ENCODE data around the gene SLC38A4.

The SLC38A4 gene

DNA sequence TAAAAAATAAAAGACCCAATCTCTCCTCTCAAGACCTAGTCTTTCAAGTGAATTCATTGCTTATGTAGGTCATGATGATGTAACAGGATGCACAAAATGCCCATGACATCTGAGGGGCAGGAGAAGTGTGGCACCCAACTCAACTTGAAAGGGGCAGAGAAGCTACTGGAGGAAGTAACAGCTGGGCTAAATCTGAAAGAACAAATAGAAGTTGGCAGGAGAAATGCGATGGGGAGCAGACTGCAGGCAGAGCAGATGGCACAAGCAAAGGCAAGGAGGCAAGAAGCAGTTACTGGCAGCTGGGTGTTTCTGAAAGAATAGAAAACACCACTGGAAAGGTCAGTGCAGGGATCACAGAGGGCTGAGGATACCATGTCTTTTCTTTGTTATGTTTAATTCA is 14.6 kb downstream of the SLC38A4 start:
- DNase-seq, result no peak

DNA sequence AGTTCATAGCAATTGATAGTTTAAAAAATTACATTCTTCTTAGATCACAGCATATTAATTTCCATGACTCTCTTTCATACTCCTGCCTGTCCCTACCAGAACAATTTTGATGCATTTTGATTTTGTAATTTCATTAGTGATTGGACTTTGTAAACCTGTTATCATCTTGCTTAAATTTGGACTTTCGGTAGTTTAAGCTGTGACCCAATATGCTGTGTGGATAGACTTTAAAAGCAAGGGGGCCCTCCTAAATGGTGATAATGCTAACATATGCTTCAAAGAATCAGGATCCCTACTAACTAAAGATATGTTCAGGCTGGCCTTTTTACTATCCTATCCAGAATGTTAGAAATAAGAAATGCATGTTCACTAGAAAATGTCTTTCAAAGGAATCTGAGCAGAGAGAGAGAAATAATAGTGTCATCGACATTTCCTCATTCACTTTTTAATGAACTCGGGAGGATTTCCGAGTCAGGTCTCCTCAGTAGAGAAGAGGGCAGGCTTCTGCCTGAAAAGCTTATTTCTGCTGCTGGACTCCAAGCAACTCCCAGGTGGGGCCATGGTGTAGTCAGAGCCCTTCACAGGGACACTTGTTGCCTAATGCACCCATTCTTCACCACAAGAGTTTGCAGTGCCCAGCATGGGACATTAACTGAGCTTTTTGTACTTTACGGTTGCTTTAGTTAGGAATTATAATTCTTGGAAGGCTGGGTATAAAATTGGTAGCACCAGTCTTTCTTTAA is 16.7 kb downstream of the SLC38A4 start:
- DNase-seq, result no peak

DNA sequence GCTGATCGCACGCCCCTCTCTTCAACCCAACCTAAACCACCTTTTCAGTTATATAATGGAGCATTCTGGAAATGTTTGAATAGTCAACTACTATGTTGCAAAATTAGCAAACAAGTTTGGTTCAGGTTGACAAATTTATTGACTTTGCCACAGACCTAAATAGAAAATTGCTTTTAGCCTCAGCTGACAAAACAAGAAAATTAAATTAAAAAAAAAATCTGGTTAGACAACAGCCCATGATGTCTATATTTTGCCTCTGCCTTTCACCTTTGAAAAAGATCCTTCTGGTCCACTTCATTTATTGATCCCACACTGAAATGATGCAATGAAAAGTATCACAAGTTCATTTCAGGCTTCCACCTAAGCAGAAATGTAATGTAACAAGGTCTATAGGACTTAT is 17.5 kb downstream of the SLC38A4 start:
- DNase-seq, result no peak

DNA sequence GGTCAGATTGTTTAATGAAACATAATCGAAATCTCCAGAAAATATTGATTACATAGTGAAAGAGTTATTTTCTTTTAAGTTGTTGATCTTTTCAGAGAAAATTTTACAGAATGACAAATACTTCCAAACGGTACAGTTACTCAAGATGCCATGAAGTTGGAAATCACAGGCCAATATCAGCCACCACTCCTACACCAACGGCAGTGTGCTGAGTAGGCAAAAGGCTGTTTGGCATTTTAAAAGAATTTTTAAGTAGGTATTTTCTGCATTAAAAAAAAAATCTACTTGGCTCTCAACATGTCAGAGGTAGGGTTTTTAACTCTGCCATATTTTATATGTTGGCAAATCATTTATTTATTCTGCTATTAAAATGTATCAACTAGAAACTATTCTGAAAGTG is 21.7 kb downstream of the SLC38A4 start:
- DNase-seq, result no peak

DNA sequence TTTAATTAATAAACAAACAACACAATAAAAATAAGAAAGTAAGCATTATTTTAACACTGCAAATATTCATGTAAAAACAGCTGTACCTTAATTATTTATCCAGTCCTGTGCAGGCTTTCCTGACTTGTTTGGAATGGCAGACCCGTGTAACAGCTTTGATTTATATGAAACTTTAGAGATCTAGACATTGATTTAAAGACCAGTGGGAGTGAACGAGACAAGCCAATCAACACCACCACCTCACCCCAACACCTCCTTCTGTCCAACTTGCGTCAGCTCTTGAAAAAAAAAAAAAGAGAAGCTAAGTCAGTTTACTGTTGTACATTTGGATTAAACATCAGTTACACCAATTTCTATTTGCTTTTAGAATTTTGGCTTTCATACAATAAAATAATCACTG is 22.3 kb downstream of the SLC38A4 start:
- no peak for DNase-seq

DNA sequence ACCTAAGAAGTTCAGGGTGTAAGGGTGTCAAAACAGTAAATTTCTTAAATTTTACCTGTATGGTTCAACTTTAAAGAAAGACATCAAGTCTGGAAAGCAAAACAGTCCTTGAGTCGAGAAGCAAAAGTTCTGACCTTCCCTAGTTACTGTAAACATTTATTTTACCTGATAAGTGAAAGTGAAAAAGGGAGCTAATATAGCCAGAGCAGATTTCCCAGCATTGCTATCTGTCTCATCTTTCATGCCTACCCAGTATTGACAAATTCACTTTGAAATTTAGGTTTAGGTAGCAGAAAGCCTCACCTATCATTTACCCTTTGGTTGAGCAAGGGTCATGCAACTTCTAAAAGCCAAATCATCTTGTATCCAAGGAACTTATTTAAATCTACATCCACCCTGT is 24.5 kb downstream of the SLC38A4 start:
- no peak for DNase-seq

DNA sequence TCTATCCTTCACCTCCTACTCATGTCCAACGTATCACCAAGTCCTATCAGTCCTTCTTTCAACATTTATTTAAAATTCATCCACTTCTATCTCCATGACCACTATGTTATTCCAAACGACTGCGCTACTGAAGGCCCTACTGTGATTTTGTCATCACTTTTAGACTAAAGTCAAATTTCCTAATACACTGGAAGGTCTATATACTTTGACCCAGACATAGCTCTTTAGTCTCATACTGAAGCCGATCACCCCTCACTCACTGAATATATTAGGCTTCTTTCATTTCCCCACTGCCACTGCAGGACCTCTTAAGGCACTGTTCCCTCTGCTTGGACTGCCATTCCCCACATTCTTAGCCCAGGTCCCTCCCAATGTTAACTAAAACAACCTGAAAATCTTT is 25.6 kb downstream of the SLC38A4 start:
- DNase-seq, result no peak

DNA sequence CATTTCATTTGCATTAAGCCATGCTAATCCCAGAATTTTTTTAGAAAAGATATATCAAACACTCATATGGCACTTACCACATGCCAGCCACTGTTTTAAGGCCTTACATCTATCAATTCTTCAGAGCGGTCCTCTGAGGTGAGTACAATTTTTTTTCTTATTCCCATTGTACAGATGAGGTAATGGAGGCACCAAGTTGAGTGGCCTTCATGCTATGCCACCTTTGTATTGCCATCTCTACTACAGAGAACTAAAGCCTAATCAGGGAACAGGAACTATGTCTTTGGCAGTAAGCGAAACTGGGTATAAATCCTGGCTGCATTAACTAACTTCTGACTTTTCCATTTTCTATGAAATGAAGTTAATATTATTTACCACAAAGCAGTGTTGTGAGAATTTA is 27.1 kb downstream of the SLC38A4 start:
- no peak for DNase-seq

DNA sequence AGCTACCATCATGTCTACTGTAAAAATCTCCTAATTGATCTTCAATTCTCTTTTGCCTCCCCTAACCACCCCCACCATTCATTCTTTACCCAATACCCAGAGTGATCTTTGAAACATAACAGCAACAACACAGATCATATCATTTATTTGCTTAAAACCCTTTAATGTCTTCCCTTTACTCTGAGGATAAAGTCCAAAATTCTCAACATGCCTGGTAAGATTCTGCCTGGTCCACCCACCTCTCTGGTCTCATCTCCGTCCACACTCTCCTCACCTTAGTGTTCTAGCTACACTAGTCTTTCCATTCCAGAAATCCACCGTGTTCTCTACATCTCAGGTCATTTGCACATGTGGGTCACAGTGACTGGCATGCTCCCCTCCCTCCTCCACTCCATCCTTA is 27.7 kb downstream of the SLC38A4 start:
- DNase-seq, result no peak

DNA sequence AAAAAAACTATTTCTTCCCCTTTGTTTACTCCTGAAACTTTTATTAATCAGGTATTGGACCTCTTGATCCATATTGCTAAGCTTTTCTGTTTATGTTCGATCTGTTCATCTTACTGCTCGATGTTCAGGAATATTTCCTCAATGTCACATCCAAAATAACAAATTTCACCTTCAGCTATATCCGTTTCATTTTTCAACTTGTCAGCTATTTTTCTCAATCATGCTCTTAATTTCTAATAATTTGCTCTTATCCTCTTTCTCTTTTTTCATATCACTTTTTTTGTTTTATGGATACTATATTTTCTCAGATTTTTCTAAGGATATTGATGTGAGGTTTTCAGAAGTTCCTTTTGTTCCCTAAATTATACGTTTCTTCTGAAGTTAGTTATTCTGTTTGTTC is 29.8 kb downstream of the SLC38A4 start:
- no peak for DNase-seq

DNA sequence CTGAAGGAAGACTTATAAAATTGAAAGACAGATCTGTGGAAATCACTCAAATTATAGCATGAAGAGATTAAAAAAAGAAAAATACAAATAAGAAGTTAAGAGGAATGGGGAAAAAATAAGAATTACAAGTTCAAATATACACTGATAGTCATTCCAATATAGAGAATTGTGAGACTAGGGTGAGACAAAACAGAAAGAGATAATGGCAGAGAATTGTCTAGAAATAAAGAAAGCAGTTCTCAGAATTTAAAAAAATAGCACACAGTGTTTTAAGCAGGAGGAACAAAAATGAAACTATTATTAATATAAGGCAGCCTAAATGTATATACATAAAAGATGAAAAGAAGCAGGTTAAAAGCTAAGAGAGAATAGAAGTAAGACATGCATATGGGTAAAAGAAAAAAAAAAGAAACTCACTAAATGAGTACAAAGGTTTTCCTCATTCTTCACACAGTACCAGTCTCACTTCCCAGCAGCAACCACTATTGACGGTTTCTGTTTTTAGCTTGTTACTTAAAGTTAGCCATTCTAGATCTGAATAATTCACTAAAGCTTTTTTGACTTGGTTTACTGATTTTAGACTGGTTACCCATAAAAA is 31.1 kb downstream of the SLC38A4 start:
- DNase-seq, result no peak

DNA sequence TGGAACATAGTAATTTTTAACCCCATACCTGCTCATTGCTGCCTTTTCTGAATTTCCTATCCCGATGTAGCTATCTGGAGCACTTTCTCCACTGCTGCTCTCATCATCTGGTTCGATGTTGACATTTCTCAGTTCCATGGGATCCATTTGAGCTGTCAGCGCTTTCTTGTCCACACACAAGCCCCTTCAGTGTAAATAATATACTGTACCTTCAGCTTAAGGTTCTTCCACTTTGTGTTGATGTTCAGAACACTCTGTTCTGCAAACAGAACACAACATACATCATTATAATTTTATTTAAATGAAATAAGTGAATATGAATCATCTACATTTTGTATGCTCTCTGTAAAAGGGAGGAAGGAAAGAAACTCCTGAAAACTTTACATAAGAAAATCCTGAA is 32.9 kb downstream of the SLC38A4 start:
- no peak for DNase-seq

DNA sequence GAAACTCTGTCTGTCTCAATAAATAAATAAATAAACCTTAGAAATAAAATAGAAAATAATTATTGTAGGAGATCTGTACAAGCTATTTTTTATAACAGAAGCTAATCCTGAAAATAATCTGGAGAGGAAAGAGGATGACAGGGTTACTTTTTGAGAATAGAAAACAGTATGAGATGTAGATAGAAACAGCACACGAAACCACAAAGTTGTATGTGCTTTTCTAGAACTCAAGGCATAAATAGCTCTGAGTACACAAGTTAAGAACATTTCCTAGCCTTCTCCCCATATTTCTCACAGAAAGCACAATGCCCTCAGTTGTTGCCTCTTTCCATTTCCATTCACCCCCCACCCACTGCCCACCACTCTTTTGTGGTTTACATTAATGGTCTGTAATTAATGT is 35.7 kb downstream of the SLC38A4 start:
- no peak for DNase-seq

DNA sequence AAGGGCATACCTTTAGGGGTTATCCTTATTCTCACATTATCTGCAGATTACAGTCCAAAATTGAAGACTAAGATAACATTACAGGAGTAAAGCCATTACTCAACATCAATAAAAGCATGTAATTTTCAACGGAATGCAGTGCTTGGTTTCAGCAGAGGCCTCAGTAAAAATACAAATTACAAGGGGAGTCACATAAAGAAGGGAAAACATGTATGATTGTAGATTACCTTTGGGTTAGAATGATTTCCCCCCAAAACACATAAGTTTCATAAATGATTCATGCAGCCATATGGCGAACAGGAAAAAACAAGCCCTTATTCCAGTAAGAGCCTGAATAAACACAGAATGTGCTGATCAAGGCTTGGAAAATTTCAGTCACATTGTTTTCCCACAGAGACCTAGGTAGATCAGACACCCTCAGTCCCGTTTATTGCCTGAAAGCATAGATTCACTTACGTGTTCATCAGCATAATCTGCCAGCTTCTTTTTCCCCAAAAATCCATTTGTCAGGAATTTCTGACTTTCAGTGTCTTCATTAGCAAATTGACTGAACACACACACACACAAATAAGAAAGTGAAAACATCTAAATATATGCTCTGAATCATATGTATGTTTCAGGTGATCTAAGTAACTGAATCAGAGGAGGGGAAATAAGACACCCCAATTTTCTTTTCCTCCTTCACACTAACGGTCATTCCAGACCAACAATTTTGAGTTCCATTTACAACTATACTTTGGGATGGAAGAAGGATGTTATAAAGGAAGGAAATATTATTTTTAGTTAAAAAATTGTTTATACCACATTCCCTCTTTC is 37.5 kb downstream of the SLC38A4 start:
- no peak for DNase-seq

DNA sequence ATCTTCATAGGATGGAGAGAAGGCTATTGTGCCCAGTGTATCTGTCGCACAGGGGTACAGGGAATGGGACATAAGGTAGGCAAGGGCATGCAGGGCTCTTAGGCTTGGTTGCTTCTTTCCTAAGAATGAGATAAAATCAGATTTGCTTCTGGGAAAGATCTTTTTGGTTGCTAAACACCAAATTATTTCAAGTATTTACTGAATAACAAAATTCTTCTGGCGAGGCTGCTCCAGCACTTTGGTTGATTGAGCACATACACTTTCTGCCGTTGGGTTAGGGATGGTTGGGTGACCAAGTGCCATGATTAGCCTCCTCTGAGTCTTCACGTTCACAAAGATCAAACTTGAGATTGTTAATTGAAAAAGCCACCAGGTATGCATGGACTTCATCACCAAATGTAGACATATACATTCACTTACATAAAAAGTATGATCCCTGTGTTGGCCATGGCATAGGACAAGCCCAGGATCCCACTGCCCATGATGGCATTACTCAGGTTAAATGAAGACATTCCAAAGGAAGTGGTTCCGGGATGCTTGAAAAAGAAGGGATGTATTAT is 38.2 kb downstream of the SLC38A4 start:
- no peak for DNase-seq

DNA sequence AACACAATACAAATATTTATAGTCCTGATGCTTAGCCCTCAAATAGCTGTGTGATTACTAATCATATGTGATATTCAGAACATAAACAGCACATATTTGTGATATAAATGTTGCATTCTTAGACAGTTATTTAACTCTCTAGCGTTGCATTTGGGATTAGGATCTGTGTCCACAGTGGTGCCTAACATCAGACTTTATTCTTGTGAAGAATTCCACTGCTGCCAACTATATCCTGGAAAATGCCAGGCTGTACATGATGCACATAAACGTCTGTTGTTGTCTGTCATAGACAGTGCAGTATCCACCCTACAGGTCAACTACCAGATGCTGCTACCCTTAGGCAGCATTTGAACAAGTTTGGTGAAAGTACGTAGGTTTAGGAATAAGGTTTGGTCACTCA is 39.0 kb downstream of the SLC38A4 start:
- no peak for DNase-seq

DNA sequence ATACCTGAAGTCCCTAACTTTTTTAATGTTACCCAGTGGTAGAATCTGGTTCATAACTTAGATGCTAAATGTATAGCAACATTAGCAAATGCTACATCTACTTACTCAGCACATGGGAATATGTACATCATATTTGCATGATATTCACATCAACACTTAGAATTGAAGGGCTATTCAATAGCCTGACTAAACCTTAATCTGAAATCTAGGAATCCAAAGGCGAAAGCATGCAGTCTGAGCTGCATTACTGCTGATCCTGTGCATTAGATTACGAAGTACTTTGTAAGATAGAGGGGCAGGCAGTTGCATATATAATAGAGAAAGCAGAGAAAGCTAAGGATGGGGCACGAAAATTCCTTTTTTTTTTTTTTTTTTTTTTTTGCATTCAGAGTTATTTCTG is 40.4 kb downstream of the SLC38A4 start:
- DNase-seq, result no peak

DNA sequence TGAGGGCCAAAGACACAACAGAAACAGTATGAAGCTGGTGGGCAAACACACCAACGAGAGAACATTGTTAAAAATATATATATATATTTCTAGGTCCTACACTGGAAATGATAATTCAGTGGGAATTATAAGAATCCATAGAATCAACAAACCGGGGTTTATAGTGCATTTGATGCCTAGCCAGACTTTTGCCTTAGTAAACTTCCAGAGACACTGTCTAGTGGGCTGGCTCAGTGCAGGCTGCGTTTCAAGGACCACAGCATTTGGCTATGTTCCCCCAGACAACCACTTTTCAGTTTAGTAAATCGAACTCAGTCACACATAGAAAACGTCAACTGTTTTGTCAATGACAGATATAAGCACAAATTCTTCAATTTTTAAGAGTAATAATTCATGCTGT is 41.9 kb downstream of the SLC38A4 start:
- DNase-seq, result no peak

DNA sequence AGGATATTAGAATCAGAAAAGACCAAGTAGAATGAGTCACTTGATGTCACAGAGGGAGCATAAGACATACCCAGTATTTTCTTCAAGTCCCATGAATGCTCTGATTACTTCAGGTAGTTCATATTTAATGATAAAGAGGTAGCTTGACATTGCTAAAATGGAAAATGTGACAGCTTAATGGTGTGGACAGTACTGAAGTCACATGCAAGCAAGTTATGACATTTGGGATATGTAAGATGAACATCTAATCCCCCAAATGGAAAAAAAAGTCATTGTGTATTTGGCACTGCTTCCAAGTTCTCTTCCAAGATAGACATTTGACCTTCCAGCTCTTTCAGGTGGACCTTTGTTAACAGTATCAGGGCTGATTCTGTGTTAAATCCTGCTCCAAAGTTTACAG is 45.9 kb downstream of the SLC38A4 start:
- DNase-seq, result no peak

DNA sequence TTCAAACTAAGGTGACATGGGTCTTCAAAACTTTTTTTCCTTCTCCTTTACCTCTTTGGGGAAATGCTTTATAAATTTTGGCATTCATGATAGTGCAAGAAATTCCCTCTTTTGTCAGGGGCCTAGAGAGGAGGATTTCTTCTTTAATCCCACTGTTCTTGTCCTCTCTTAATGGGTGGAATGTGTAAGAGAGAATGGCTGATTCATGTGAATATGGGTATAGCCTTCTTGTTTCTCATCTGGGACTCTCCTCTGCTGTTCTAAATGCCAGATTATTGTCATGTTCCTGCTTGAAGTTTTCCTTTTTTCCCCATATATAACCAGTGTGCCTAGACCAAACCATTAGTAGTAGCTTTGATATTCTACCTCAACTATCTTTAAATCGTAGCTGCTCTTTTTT is 46.7 kb downstream of the SLC38A4 start:
- DNase-seq, result no peak

DNA sequence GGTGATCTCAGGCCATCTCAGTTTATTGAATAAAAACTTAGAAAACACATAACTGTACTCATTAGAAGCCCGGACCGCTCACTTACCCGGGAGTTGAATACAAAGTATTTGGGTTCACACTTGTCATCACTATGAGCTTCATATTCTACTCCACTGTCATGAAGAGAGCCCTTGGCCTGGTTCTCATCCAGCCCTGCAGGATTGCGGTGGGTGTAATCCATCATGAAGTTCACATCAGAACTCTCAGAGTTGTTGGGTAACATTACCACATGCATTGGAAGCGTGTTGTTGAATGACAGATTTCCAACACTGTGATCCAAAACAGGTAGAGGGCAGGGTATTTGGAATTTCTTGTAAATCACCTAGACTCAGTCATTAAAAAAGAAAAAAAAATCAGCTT is 47.4 kb downstream of the SLC38A4 start:
- DNase-seq, result no peak

DNA sequence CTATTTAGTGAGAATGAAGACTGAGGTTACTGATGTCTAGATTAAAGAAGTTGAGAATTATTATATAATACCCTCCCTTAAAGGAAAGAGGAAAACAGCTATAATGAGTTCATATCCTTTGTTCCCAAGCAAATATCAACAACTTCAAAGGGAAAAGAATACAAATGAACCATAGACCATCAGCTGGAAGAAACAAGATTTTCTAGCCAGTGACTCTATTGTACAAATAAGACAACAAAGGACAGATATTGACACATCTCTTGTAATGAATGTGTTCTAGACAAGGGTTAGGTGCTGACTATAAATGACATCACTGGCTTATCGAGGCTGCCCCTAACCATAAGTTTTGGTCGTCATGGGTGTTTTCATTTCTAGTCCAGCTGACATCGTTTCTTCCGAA is 48.2 kb downstream of the SLC38A4 start:
- no peak for DNase-seq

DNA sequence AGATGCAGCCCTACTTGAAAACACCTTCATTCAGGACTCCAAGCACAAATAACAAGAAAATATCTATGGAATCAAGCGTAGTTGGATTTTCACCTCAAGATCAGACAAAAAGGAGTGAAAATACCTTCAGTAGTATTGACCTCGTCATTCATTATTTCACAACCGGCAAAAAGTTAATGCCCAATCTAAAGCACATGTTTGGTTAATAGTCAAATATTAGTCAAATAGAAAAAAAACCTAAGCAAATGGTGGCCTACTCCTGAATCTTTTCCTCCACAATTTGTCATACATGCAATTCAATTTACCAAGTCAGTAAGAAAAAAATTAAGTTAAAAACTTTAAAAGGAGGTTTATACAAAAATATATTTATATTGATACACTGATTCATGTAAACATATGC is 50.0 kb downstream of the SLC38A4 start:
- no peak for DNase-seq

DNA sequence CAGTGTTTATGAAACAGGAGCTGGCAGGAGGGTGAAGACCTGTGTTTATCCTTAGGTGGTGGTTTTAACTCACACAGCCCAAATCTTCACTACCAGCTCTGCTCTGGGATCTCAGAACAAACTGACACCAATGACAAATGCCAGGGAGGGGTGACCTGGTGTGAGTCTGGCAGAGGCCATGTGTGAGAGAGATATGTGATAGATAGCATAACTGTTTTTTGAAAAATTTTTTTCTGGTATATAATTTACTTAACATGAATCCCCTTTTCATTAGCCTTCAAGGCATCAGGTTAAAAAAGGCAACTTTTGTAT is 51.5 kb downstream of the SLC38A4 start:
- no peak for DNase-seq
